Thoracic aorta (tissue), 2 donors: ENCODE measurements around the gene CDK8. TPM values are rescaled to one million over a fixed set of nuclear protein-coding genes. Genes with fewer than 3 reads are reported as not detected.

ENCODE experiments used
- ATAC-seq: fragments of 150-250 bp; one replicate; pipeline ENCODE4 v1.8.0; 2017; ENCODE audit warnings: low read depth; ENCODE audit not compliant: insufficient number of reproducible peaks, low FRiP score
- DNase-seq: peaks from one replicate; pipeline ENCODE4 v3.0.0-alpha.2; 2020; ENCODE audit warnings: low spot score
- H3K27ac ChIP-seq, 2 donors: fragments of 200-600 bp; sonication (generic); 1 replicate in 1 of 2; 2 replicates in 1 of 2; pipeline ENCODE4 v1.5.1; 2016; ENCODE audit warnings: mild to moderate bottlenecking in 2 of 2, moderate library complexity in 2 of 2
- H3K27me3 ChIP-seq: fragments of 200-600 bp; sonication (generic); replicated peaks from 2 replicates; pipeline ENCODE4 v1.6.0; 2016; ENCODE audit warnings: mild to moderate bottlenecking; ENCODE audit not compliant: insufficient read depth
- H3K36me3 ChIP-seq: fragments of 200-600 bp; sonication (generic); one replicate; pipeline ENCODE4 v1.5.1; 2016
- H3K4me1 ChIP-seq, 2 donors: fragments of 200-600 bp; sonication (generic); 1 replicate in 1 of 2; 2 replicates in 1 of 2; pipeline versions ENCODE4 v1.5.1 to v1.6.0; 2016; ENCODE audit warnings: low read depth in 2 of 2, mild to moderate bottlenecking in 1 of 2; ENCODE audit not compliant: control insufficient read depth in 1 of 2
- H3K4me3 ChIP-seq: fragments of 200-600 bp; sonication (generic); 2 replicates; pipeline ENCODE4 v1.5.1; 2016; ENCODE audit warnings: mild to moderate bottlenecking
- H3K9me3 ChIP-seq: fragments of 200-600 bp; sonication (generic); 2 replicates; pipeline ENCODE4 v1.5.1; 2016
- total RNA-seq, 2 donors: library from RNA; depleted of rRNA; stranded (reverse); fragments of >200 nt; gene quantifications; one replicate each; pipeline versions ENCODE4 v1.1.0 to v1.2.3, GENCODE V29; 2016
- TF ChIP-seq, protein P1 (sequence below): fragments of 200-600 bp; sonication (generic); IDR thresholded peaks from one replicate; pipeline ENCODE4 v1.5.1; 2019; ENCODE audit warnings: antibody characterized with exemption

CDK8 gene
- total RNA-seq, 2 donors from 2014 or later: 5.8 to 11.2 TPM

DNA sequence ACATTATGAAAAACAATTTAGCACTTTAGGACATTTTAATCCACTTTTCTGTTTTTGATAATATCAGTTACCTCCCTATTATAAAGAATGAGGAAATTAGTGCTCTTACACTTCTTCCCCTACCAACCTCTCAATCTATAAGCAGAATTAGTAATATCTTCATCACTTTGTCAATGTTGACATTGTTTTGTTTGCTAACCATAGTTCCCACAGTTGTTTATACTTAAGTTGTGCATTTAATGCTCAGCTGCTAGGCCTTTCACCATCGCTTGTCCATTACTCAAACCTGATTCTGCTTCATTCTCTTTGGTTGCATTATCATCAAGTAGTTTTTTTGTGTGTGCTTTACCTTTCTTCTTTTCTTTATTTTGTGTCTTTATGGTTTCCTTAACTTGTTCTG, 132.1 kb downstream of the CDK8 start:
- Histone ChIP-seq H3K4me3 (no peak overlapping the region), H3K36me3 (peaks cover 7% of the 10 kb centered on the region), H3K27me3 (no peaks in the 10 kb centered on the region), H3K4me1 (peaks cover 0 to 15% of the 10 kb centered on the region in 2 donors), H3K9me3 (no peaks in the 10 kb centered on the region), H3K27ac (no peak overlapping the region)
- no peak for ATAC-seq
- TF ChIP-seq, protein P1, sequence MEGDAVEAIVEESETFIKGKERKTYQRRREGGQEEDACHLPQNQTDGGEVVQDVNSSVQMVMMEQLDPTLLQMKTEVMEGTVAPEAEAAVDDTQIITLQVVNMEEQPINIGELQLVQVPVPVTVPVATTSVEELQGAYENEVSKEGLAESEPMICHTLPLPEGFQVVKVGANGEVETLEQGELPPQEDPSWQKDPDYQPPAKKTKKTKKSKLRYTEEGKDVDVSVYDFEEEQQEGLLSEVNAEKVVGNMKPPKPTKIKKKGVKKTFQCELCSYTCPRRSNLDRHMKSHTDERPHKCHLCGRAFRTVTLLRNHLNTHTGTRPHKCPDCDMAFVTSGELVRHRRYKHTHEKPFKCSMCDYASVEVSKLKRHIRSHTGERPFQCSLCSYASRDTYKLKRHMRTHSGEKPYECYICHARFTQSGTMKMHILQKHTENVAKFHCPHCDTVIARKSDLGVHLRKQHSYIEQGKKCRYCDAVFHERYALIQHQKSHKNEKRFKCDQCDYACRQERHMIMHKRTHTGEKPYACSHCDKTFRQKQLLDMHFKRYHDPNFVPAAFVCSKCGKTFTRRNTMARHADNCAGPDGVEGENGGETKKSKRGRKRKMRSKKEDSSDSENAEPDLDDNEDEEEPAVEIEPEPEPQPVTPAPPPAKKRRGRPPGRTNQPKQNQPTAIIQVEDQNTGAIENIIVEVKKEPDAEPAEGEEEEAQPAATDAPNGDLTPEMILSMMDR: no peak
- no peak for DNase-seq

DNA sequence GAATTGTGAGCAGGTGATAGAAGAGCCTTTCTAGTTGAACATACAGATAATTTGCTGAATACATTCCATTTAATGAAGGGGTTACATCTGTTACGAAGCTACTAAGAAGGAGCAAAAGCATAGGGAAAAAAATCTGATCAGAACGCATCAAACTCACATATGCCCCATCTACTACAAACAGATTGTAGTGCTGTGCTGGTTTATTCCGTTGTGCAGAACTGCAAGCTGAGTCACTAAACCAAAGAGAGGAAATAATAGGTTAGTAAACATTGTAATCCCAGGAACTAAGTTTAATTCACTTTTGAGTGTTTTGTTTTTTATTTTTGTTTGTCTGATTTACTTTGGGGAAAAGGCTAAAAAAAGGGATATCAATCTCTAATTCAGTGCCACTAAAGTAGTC, 136.3 kb downstream of the CDK8 start:
- DNase-seq (no peak), ATAC-seq (no peak)
- TF ChIP-seq, protein P1: no peak
- H3K4me1 ChIP-seq: no peaks in the 10 kb centered on the region
- no peaks in the 10 kb centered on the region for H3K9me3 ChIP-seq
- H3K27ac ChIP-seq: no peak overlapping the region
- H3K36me3 ChIP-seq: peaks cover 7% of the 10 kb centered on the region
- H3K4me3 ChIP-seq: no peak overlapping the region
- no peaks in the 10 kb centered on the region for H3K27me3 ChIP-seq

DNA sequence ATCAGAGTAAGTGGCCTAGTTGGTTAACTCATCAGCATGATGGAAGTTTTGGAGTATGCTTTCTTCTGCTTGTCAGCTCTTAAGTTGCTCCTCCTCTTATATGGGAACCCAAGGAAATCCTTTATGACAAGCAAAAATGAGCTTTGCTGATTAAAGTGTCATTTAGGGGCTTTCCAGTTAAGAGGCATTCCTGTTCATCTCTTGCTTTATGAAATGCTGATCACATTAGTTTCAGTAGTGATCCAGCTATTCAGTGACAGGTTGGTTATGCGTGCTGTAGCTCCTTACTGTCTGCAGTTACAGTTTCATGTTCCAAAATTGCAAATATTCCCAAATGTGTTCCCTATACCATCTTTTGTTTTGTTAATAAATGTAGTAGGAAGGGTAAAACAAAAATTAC, 146.6 kb downstream of the CDK8 start:
- Histone ChIP-seq H3K4me1 (no peaks in the 10 kb centered on the region), H3K27me3 (no peaks in the 10 kb centered on the region), H3K4me3 (no peak overlapping the region), H3K27ac (no peak overlapping the region), H3K9me3 (no peaks in the 10 kb centered on the region), H3K36me3 (peaks cover 7% of the 10 kb centered on the region)
- ATAC-seq: no peak
- TF ChIP-seq, protein P1: no peak
- DNase-seq: no peak

DNA sequence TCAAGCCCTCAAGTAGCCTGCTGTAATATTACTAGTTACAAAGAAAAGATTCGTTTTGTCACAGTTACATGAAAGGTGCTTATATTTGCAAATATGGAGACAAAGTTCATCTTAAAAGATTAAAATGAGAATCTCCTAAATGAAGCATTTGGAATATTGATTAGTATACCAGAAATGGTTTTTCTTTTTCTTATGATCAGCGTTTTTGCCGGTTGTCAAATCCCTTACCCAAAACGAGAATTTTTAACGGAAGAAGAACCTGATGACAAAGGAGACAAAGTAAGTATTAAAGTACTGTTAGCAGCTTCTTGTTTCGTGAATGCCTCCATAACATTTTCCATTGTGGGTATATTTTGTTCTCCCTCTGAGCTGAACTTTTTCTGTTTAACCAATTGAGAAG, 147.1 kb downstream of the CDK8 start:
- no peak for DNase-seq
- no peaks in the 10 kb centered on the region for H3K9me3 ChIP-seq
- H3K36me3 ChIP-seq: peaks cover 8% of the 10 kb centered on the region
- TF ChIP-seq, protein P1: no peak
- no peak for ATAC-seq
- H3K27ac ChIP-seq: no peak overlapping the region
- no peak overlapping the region for H3K4me3 ChIP-seq
- H3K27me3 ChIP-seq: no peaks in the 10 kb centered on the region
- no peaks in the 10 kb centered on the region for H3K4me1 ChIP-seq

GRCh38 chr13:26401578-26402021, 147.7 kb downstream of the CDK8 start:
- no peak for ATAC-seq
- no peaks in the 10 kb centered on the region for H3K4me1 ChIP-seq
- H3K36me3 ChIP-seq: peaks cover 8% of the 10 kb centered on the region
- no peaks in the 10 kb centered on the region for H3K27me3 ChIP-seq
- H3K9me3 ChIP-seq: no peaks in the 10 kb centered on the region
- TF ChIP-seq, protein P1: no peak
- no peak overlapping the region for H3K4me3 ChIP-seq
- no peak for DNase-seq
- no peak overlapping the region for H3K27ac ChIP-seq
